HG03045 (cell line): ENCODE results near the gene COMMD4.
A peak's percentile ranks its signal among the peaks of the same experiment; 100 is the strongest.

ENCODE experiments used
- ATAC-seq: cut with Tn5 transposase; IDR thresholded peaks from one replicate; pipeline ENCODE4 v1.9.1; 2021; ENCODE audit warnings: mild to moderate bottlenecking, moderate library complexity; ENCODE audit not compliant: unreplicated experiment

The COMMD4 gene

DNA sequence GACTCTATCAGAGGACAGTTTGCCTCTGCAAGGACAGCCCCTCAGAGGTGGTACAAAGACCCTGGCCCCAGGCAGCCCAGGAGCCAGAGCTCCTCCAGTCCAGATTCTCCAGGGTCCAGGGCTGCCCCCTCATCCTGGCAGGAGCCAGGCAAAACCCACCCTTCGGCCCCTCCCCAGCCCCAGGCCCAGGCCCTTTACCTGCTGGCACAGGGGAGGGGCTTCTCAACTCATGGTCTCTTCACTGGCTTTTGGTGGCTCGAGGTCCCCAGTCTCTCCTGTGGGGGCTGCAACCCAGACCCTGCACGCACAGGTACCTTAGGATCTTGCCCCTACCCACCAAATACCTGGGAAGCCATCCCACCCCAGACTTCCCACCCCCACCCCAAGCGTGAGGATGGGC is 19.5 kb downstream of the COMMD4 start:
- ATAC-seq: no peak

DNA sequence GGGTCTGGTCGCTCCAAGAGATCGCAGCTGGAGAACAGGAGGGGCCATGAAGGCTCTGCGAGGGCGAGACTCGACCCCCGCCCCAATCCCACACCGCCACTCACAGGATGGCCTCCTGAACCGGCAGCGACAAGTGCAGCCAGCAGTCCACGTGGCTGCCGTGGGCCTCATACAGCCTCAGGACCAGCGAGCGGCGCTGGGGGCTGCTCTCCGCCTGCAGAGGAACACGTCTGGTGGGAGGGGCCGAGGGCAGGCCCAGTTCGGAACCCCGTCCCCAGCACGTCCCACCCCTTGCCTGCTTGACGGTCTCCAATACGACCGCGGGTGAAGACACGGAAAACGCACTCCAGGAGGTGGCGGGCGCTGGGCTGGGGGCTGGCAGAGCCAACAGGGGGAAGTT is 20.1 kb downstream of the COMMD4 start:
- no peak for ATAC-seq

DNA sequence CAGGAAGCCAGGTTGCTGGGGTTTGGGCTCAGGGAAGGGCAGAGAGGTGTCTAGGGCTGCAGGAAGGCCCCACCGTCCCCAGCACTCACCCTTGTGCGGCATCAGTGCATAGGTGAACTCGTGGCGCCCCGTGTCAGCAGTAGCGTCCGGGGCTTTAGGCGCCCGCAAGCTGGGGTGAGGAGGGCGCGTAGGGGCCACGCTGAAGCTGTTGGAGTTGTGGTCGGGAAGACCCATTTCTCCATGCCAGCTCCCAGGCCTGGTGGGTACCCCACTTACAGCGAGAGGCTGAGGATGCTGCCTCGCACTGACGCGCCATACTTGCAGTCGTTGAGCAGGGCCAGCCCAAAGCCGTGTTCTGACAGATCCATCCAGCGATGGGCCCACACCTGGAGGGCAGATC is 20.7 kb downstream of the COMMD4 start:
- ATAC-seq: no peak

DNA sequence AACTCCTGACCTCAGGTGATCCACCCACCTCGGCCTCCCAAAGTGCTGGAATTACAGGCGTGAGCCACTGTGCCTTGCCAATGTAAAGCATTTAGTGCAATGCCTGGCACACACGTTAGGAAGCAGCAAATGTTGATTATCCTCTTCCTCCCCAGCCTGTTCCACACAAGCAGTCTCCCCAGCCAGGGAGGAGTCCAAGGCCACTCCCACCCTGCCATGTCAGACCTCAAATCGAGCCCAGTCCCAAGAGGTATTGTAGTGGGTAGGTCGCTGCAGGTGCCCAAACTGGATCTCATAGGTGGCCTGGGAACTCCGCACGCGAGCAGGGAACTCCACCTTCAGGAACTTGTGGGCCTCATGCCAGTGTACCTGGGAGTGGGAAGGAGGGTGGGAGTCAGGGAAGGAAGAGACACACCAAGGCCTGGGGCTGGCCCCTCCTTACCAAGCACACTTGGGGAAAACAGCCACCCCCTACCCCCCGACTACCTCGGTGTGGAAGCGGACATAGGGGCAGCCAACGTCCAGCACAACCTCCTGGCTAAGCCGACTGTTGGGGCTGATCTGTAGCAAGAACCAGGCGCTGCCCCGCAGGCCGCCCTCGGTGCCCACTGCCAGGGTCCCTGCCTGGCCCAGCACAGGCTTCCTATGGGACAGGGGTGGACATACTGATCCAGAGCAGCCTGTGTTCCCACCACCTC is 22.3 kb downstream of the COMMD4 start:
- ATAC-seq: no peak

GRCh38 chr15:75358771-75359536 is 23.1 kb downstream of the COMMD4 start:
- no peak for ATAC-seq

GRCh38 chr15:75359537-75360250 is 23.8 kb downstream of the COMMD4 start:
- no peak for ATAC-seq

DNA sequence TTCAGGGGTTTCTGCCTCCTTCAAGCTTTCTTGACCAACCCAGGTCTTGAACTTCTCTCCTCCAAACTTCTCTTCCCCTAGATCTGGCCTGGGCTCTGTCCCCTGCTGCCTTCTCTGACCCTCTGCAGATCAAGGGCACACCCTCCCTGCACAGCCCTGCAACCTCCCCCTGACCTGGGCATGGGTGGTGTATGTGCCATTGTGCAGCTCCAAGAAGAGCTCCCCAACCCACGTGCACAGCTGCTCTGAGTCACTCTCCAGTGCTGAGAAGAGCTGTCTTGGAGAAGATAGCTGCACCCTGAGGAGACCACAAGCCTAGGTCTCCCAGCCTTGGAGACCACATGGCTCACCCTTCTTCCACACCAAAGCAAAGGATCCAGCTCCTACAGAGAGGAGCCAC is 24.5 kb downstream of the COMMD4 start:
- no peak for ATAC-seq

GRCh38 chr15:75360856-75361255 is 25.0 kb downstream of the COMMD4 start:
- no peak for ATAC-seq

DNA sequence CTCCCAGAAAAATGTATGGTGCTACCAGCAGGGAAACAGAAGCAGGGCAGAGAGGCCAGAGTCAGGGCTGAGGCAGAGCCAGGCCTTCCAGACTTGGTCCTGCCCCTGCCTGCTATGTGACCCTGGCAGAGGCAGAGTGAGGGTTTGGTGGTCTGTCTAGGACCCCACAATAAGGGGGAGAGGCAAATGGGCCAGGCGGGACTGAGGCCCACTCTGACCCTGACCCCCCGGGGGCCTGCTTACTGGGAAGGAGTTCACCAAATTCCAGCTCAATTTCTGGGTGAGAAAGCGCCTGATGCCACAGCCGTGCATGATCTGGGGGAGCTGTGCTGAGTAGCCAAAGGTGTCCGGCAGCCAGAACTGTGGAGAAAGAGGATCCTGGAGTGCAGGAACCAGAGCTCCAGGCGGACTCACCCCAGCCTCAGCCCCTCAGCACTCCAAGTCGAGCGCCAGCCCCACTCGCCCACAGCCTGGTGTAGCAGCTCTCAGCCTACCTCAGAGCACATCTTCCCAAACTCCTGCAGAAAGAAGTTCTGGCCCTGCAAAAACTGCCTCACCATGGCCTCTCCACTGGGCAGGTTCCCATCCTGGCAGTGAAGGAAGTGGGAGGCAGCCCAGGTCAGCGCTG is 25.6 kb downstream of the COMMD4 start:
- ATAC-seq: no peak

DNA sequence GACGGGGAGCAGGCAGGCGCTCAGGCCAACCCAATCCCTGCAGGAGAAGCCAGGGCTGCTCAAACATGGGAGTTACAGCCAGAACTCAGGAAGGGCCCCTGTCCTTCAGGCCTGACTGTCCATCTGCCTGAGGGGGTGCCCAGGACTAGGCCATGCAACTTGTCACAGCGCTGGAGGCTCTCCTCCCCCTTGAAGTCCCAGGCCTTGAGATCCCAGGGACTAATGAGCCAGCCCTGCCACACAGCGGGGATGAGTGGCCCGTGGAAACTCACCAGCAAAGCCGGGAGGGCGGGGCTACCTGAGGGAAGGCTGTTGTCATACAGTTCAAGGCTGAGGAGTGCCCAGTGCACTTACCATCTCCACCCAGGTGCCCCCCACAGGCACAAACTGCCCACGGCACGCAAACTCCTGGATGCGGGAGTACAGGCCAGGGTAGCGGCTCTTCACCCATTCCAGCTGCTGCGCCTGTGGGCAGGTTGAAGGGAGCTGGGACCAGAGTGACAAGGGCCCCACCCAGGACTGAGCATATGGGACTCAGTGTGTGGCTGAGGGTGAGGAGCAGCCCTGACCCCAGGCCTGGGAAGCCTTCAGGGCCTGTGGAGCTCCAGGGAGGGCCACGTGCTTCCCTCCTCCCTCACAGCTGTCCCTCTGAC is 26.3 kb downstream of the COMMD4 start:
- no peak for ATAC-seq

GRCh38 chr15:75362642-75363249 is 26.9 kb downstream of the COMMD4 start:
- no peak for ATAC-seq

- no peak for ATAC-seq
Observed at GRCh38 chr15:75363786-75364185, 27.9 kb downstream of the COMMD4 start.

GRCh38 chr15:75364881-75365280 is 29.0 kb downstream of the COMMD4 start:
- no peak for ATAC-seq

- ATAC-seq: no peak
Observed at GRCh38 chr15:75366163-75366562, 30.3 kb downstream of the COMMD4 start.

GRCh38 chr15:75367006-75367405 is 31.1 kb downstream of the COMMD4 start:
- no peak for ATAC-seq

GRCh38 chr15:75367406-75367912 is 31.6 kb downstream of the COMMD4 start:
- ATAC-seq: no peak

- ATAC-seq: peak; percentile 84
Observed at GRCh38 chr15:75367913-75368688, 32.2 kb downstream of the COMMD4 start, which contains the start of gene MAN2C1. Gene MAN2C1, minus strand, starts transcription at chr15:75368607. Its CDS starts 24 bp downstream, at chr15:75368583.

DNA sequence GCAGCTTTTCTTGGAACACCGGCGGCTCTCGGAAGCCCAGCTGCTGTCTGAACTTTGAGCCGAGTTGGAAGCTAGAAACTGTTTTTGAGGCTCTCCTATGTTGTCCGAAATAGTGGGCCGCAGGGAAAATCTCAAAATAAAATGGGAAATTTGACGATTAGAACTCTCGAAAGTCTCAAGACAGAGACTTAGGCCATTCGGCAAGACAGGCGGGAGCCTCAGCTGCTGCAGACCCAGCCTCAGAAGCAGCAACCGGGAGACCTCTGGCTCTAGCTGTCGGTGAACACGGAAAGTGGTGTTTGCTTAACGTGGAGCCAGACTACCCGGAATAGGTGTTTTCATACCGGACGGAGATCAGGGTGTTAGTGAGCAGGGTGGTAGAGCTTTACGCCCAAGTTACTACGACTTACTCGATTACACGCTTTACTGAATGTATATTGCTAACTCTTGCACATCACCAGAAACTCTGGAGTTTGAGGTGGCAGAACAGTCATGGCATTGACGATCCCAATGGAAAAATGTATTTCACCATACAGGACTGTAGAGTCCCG is 32.9 kb downstream of the COMMD4 start:
- ATAC-seq: peak; percentile 5
